GM12891 (cell line): Measurements from ENCODE around the gene GOT2.

Experiments
- POLR2A ChIP-seq: IDR thresholded peaks from 2 replicates; pipeline ENCODE4 v1.6.1; 2011; ENCODE audit warnings: low read depth, low read length, control low read depth
- POLR2AphosphoS5 ChIP-seq: IDR thresholded peaks from 2 replicates; pipeline ENCODE4 v1.6.1; 2011; ENCODE audit warnings: low read depth, low read length, control low read depth
- TAF1 ChIP-seq: IDR thresholded peaks from 2 replicates; pipeline ENCODE4 v1.6.1; 2011; ENCODE audit warnings: low read depth, low read length, control low read depth

- TF ChIP-seq POLR2A (no peak), TAF1 (no peak), POLR2AphosphoS5 (no peak)
These were observed 63.1 kb downstream of the GOT2 start for GRCh38 chr16:58670946-58671583.
